ENCODE measurements around the gene LRRC46.

The LRRC46 gene

GRCh38 chr17:47855737-47856136 lies 24.3 kb downstream of the LRRC46 start:
- H3K4me1 ChIP-seq (ENCODE audit: insufficient read depth, low read length), result peaks cover 3% of the 10 kb centered on the region
- H3K4me3 ChIP-seq (ENCODE audit: low read length), result no peak overlapping the region
- H3K27me3 ChIP-seq (ENCODE audit: insufficient read depth, low read length), result peaks cover 81% of the 10 kb centered on the region
- no peaks in the 10 kb centered on the region for H3K36me3 ChIP-seq (ENCODE audit: insufficient read depth, low read length)
- H3K9me3 ChIP-seq (ENCODE audit: low read length), result no peaks in the 10 kb centered on the region
- H2AFZ ChIP-seq (ENCODE audit: low read depth, low read length), result no peak overlapping the region

DNA sequence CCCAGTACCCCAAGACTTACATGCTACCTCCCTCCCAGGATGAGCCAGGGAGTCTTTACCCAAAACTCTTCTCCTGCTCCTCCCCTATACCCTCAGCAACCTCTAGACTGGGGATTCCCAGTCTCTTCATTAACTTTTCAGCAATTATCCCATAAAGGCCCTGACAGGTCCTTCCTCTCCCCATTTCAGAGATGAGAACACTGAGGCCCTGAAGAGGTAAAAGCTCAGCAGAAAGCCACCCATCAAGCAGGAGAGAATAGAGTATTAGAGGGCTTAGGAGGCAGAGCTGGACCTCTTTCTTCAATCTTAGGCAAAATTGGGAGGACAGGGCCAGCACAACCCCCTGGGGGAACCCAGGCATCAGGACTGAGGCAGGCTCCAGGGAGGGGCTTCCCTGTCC lies 25.4 kb downstream of the LRRC46 start:
- H3K27me3 ChIP-seq (ENCODE audit: insufficient read depth, low read length), result peaks cover 75% of the 10 kb centered on the region
- H3K36me3 ChIP-seq (ENCODE audit: insufficient read depth, low read length), result no peaks in the 10 kb centered on the region
- no peaks in the 10 kb centered on the region for H3K4me1 ChIP-seq (ENCODE audit: insufficient read depth, low read length)
- no peak overlapping the region for H2AFZ ChIP-seq (ENCODE audit: low read depth, low read length)
- no peak overlapping the region for H3K4me3 ChIP-seq (ENCODE audit: low read length)
- no peaks in the 10 kb centered on the region for H3K9me3 ChIP-seq (ENCODE audit: low read length)

DNA sequence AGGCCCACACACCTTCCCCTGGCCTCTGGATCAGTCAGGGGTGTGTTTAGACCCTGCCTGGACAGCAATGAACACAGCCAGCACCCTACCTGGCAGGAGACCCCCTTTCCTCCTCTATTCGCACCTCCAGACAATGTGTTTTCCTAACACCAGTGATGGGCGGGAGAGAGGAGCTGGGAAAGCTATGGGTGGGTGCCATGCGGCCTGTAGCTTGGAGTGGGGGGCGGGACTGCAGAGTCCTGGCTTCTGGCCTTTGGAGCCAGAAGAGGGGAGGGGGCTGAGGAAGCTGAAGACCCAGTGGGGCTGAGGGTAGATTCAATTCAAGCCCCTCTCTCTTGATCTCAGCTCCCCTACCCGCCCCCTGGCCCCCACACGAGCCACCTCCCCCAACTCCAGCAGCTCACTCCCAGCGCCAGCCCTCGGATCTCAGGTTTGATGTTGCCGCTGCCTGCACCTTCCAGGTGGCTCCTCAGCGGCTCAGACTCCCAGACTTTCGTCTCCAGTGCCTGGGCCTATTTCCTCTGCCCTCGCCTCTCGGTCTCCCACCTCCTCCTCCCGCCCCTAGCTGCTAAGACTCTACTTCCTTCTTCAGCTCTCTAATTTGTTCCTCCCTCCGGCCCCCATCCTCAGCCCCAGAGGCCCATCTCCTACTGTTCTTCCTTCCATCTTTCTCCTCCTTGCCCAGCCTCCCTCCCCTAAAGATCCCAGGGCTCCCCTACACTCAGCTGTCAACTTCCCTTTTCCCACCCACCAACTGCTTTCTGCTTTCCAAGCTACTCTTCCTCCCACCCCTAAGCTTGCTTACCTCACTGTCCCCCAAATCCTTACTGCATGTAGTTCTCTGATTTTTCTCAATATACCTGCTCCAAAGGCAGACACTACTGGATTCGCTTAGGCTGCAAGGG lies 26.3 kb downstream of the LRRC46 start:
- Histone ChIP-seq H3K9me3 (ENCODE audit: low read length) (no peaks in the 10 kb centered on the region), H3K4me3 (ENCODE audit: low read length) (no peak overlapping the region), H3K36me3 (ENCODE audit: insufficient read depth, low read length) (no peaks in the 10 kb centered on the region), H3K4me1 (ENCODE audit: insufficient read depth, low read length) (no peaks in the 10 kb centered on the region), H2AFZ (ENCODE audit: low read depth, low read length) (no peak overlapping the region), H3K27me3 (ENCODE audit: insufficient read depth, low read length) (peaks cover 65% of the 10 kb centered on the region)

DNA sequence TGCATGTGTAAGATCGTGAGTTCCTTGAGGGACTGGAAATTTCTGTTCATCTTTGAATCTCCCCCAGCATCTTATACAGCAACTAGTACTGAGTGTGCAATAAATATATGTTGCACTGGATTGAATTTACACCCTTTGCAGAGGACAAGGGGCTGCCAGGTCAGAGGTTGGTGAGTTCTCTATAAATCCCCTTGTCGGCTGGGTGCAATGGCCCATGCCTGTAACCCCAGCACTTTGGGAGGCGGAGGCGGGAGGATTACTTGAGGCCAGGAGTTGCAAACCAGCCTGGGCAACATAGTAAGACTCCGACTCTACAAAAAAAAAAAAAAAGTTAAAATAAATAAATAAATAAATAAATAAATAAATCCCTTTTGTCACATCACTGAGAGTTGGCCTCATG lies 28.9 kb downstream of the LRRC46 start:
- Histone ChIP-seq H3K4me1 (ENCODE audit: insufficient read depth, low read length) (no peaks in the 10 kb centered on the region), H2AFZ (ENCODE audit: low read depth, low read length) (no peak overlapping the region), H3K36me3 (ENCODE audit: insufficient read depth, low read length) (no peaks in the 10 kb centered on the region), H3K4me3 (ENCODE audit: low read length) (no peak overlapping the region), H3K9me3 (ENCODE audit: low read length) (no peaks in the 10 kb centered on the region), H3K27me3 (ENCODE audit: insufficient read depth, low read length) (peaks cover 39% of the 10 kb centered on the region)

GRCh38 chr17:47862621-47863440 lies 31.4 kb downstream of the LRRC46 start:
- Histone ChIP-seq H3K4me3 (ENCODE audit: low read length) (no peak overlapping the region), H3K4me1 (ENCODE audit: insufficient read depth, low read length) (no peaks in the 10 kb centered on the region), H2AFZ (ENCODE audit: low read depth, low read length) (no peak overlapping the region), H3K36me3 (ENCODE audit: insufficient read depth, low read length) (no peaks in the 10 kb centered on the region), H3K27me3 (ENCODE audit: insufficient read depth, low read length) (peaks cover 37% of the 10 kb centered on the region), H3K9me3 (ENCODE audit: low read length) (no peaks in the 10 kb centered on the region)

DNA sequence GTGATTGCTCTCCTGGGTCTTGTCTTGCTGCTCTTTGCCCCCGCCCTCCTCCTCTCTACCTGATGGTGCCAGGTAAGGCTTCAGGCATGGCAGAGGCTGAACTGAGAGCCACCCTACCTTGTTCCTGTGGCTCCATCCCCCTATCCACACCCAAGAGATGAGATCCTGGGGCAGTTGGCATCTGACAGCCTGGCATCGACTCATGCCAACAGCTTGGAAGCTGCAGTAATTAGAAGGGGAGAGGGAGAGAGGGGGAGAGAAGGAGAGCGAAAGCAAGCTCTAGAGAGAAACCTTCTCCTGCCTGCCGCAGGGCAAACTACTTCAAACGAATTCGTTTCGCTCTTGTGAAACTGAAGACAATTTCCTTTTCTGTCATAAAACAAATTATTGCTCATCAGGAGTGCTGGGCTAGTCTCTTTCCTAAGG lies 33.3 kb downstream of the LRRC46 start:
- no peak overlapping the region for H2AFZ ChIP-seq (ENCODE audit: low read depth, low read length)
- H3K36me3 ChIP-seq (ENCODE audit: insufficient read depth, low read length), result no peaks in the 10 kb centered on the region
- H3K4me3 ChIP-seq (ENCODE audit: low read length), result no peak overlapping the region
- peaks cover 29% of the 10 kb centered on the region for H3K27me3 ChIP-seq (ENCODE audit: insufficient read depth, low read length)
- H3K4me1 ChIP-seq (ENCODE audit: insufficient read depth, low read length), result no peaks in the 10 kb centered on the region
- H3K9me3 ChIP-seq (ENCODE audit: low read length), result no peaks in the 10 kb centered on the region

DNA sequence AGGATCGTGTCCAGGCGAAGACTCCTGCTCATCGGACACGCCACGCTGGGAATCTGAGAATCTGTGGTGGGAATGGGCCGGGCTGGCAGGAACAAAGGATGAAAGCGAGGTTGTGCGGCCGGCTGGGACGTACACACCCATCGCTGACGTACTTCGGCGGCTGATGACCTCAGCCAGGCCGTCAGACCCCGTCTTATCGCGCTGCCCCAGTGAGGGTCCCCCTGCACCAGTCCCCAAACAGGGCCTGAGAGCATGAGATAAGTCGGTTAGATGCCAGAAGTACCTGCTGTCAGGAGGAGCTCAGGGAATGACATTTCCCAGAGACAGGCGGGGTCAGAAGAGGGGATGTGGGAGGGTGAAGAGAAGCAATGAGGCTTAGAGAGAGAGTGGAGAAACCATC lies 35.5 kb downstream of the LRRC46 start:
- H3K27me3 ChIP-seq (ENCODE audit: insufficient read depth, low read length), result peaks cover 47% of the 10 kb centered on the region
- H3K9me3 ChIP-seq (ENCODE audit: low read length), result no peaks in the 10 kb centered on the region
- no peaks in the 10 kb centered on the region for H3K36me3 ChIP-seq (ENCODE audit: insufficient read depth, low read length)
- H3K4me1 ChIP-seq (ENCODE audit: insufficient read depth, low read length), result no peaks in the 10 kb centered on the region
- H3K4me3 ChIP-seq (ENCODE audit: low read length), result no peak overlapping the region
- H2AFZ ChIP-seq (ENCODE audit: low read depth, low read length), result no peak overlapping the region

GRCh38 chr17:47867813-47868533 lies 36.5 kb downstream of the LRRC46 start:
- H3K27me3 ChIP-seq (ENCODE audit: insufficient read depth, low read length), result peaks cover 57% of the 10 kb centered on the region
- H3K4me1 ChIP-seq (ENCODE audit: insufficient read depth, low read length), result no peaks in the 10 kb centered on the region
- no peaks in the 10 kb centered on the region for H3K9me3 ChIP-seq (ENCODE audit: low read length)
- no peak overlapping the region for H2AFZ ChIP-seq (ENCODE audit: low read depth, low read length)
- H3K4me3 ChIP-seq (ENCODE audit: low read length), result no peak overlapping the region
- H3K36me3 ChIP-seq (ENCODE audit: insufficient read depth, low read length), result no peaks in the 10 kb centered on the region

DNA sequence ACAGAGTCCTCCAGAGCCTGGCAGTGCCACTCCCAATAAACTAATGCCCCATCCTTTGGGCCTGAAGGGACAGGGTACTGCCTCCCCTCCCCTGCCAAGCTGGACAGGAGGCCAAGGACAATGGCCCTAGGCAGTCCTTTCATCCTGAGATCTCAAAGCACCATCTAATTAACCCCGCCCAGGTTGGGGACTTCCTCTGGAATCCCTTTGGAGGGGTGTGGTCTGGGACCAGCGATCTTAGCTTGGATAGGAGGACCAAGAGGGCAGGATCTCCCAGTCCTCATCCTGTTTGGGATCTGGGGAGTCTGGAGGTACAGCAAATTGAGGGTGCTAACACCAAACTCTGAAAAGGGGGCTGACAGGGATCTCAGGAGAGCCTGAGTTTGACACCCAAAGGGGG lies 37.6 kb downstream of the LRRC46 start:
- no peak overlapping the region for H3K4me3 ChIP-seq (ENCODE audit: low read length)
- H3K4me1 ChIP-seq (ENCODE audit: insufficient read depth, low read length), result no peaks in the 10 kb centered on the region
- no peaks in the 10 kb centered on the region for H3K36me3 ChIP-seq (ENCODE audit: insufficient read depth, low read length)
- no peaks in the 10 kb centered on the region for H3K9me3 ChIP-seq (ENCODE audit: low read length)
- H3K27me3 ChIP-seq (ENCODE audit: insufficient read depth, low read length), result peaks cover 66% of the 10 kb centered on the region
- no peak overlapping the region for H2AFZ ChIP-seq (ENCODE audit: low read depth, low read length)

GRCh38 chr17:47870056-47870455 lies 38.6 kb downstream of the LRRC46 start:
- Histone ChIP-seq H3K27me3 (ENCODE audit: insufficient read depth, low read length) (peaks cover 75% of the 10 kb centered on the region), H3K9me3 (ENCODE audit: low read length) (no peaks in the 10 kb centered on the region), H3K4me3 (ENCODE audit: low read length) (no peak overlapping the region), H3K36me3 (ENCODE audit: insufficient read depth, low read length) (no peaks in the 10 kb centered on the region), H3K4me1 (ENCODE audit: insufficient read depth, low read length) (no peaks in the 10 kb centered on the region), H2AFZ (ENCODE audit: low read depth, low read length) (no peak overlapping the region)

- Histone ChIP-seq H3K9me3 (ENCODE audit: low read length) (no peaks in the 10 kb centered on the region), H3K27me3 (ENCODE audit: insufficient read depth, low read length) (peaks cover 79% of the 10 kb centered on the region), H3K4me3 (ENCODE audit: low read length) (no peak overlapping the region), H2AFZ (ENCODE audit: low read depth, low read length) (no peak overlapping the region), H3K36me3 (ENCODE audit: insufficient read depth, low read length) (no peaks in the 10 kb centered on the region), H3K4me1 (ENCODE audit: insufficient read depth, low read length) (no peaks in the 10 kb centered on the region)
Observed at GRCh38 chr17:47871048-47871447, 39.6 kb downstream of the LRRC46 start.

- Histone ChIP-seq H2AFZ (ENCODE audit: low read depth, low read length) (no peak overlapping the region), H3K27me3 (ENCODE audit: insufficient read depth, low read length) (peaks cover 69% of the 10 kb centered on the region), H3K4me1 (ENCODE audit: insufficient read depth, low read length) (no peaks in the 10 kb centered on the region), H3K36me3 (ENCODE audit: insufficient read depth, low read length) (no peaks in the 10 kb centered on the region), H3K4me3 (ENCODE audit: low read length) (no peak overlapping the region), H3K9me3 (ENCODE audit: low read length) (no peaks in the 10 kb centered on the region)
Observed at GRCh38 chr17:47872019-47872650, 40.7 kb downstream of the LRRC46 start.

Data from neuron (in vitro differentiated cells).